GM21576 (cell line): ENCODE data around the gene RAP1A.
A peak's percentile ranks its signal among the peaks of the same experiment; 100 is the strongest.

Experiments used
- ATAC-seq: cut with Tn5 transposase; IDR thresholded peaks from one replicate; pipeline ENCODE4 v1.9.1; 2021; ENCODE audit warnings: mild to moderate bottlenecking, moderate library complexity; ENCODE audit not compliant: unreplicated experiment

The RAP1A gene

GRCh38 chr1:111619635-111620440 lies at the start of gene RAP1A:
Gene RAP1A (plus strand): TSS chr1:111619789. CDS start chr1:111691361, 71,572 bp downstream.
- ATAC-seq, result peak; percentile 45

- no peak for ATAC-seq
These were observed 49.7 kb upstream of the RAP1A start for GRCh38 chr1:111569913-111570312.

DNA sequence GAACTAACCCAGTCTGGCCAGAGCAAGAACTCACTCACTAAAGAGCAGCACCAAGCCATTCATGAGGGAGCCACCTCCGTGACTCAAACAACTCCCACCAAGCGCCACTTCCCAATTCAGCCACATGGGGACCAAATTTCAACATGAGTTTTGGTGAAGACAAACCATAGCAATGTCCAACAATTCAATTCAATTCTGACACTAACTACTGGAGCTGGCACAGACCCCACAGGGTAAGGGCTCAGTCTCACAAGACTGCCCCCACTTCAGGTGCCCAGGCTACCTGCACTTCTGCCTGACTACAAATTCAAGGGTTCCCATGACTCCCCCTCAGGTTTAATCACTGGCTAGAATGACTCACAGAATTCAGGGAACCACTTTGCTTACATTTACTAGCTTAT lies 48.8 kb upstream of the RAP1A start:
- no peak for ATAC-seq

DNA sequence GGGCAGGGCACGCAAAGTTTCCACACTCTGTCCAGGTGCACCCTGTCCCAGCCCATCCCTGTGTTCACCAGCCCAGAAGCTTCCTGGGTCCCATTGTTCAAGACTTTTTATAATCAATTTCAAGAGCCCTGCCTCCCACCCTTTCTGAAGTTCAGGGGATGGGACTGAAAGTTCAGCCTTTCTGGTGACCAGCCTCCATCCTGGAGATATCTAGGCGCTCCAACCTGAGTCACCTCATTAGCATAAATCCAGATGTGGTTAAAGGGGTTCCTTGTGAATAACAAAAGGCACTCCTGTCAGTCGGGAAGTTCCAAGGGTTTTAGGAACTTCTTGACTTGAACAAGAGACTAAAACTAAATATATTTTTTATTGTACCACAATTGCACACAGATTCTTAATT lies 48.4 kb upstream of the RAP1A start:
- no peak for ATAC-seq

- ATAC-seq, result no peak
These were observed 47.6 kb upstream of the RAP1A start for GRCh38 chr1:111571987-111572386.

DNA sequence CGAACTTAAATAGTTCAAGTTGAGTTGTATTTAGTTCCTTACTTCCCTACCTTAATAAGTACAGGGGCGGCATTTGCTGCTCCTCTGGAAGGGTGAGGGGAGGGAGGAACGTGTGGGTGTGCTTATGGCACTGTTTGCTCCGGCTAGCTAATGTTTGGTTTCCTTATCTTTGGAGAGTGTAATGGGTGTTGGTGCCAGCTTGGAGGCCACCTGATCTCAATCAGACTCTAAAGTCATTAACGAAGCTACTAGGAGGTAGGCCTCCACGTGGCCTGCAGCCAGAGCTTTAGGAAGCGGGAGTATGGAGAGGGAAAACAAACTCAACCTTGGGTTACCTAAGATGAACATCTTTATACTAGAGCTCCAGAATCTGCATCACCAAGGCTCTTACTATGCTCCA lies 43.0 kb upstream of the RAP1A start:
- no peak for ATAC-seq

- ATAC-seq, result no peak
These were observed 41.8 kb upstream of the RAP1A start for GRCh38 chr1:111577814-111578213.

GRCh38 chr1:111581166-111581565 lies 38.4 kb upstream of the RAP1A start:
- no peak for ATAC-seq

DNA sequence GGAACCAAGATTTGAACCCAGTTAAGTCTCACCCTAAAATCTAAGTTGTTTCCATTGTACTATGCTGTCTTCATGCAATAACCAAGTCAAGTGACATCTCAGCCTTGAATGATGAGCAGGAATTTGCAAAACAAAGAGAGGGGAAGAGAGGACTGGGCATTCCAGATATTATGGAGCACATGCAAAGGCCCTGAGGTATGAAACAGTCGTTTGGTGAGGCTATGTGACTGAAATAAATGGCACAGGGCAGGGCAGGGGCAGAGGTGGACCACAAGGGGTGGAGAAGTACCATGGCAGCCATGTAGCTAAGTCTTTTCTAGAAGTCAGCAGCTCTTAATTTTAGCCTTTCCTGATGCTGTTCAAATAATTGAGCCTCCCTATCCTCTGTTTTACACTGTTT lies 37.6 kb upstream of the RAP1A start:
- no peak for ATAC-seq

GRCh38 chr1:111582644-111583618 lies 36.7 kb upstream of the RAP1A start:
- ATAC-seq, result no peak

- ATAC-seq, result no peak
These were observed 34.0 kb upstream of the RAP1A start for GRCh38 chr1:111585447-111586086.

DNA sequence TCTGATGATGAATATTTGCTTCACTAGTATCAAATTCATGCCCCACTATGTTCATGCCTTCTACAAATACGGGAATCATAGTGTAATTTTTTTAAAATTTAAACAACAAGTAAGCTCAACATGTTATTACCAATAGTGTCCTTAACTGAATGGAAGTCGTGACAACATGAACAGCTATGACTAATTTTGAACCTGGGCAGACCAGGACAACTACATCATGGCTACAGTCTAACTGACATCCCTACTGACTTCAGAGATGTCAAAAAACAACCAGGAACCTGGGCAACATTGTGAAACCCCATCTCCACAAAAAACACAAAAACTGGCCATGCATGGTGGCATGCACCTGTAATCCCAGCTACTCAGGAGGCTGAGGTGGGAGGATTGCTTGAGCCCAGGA lies 33.5 kb upstream of the RAP1A start:
- no peak for ATAC-seq

- ATAC-seq, result no peak
These were observed 31.9 kb upstream of the RAP1A start for GRCh38 chr1:111587509-111588174.

GRCh38 chr1:111591937-111592336 lies 27.7 kb upstream of the RAP1A start:
- no peak for ATAC-seq

GRCh38 chr1:111592389-111593361 lies 26.9 kb upstream of the RAP1A start:
- ATAC-seq, result peak; percentile 80

GRCh38 chr1:111593403-111594305 lies 25.9 kb upstream of the RAP1A start:
- ATAC-seq, result no peak

DNA sequence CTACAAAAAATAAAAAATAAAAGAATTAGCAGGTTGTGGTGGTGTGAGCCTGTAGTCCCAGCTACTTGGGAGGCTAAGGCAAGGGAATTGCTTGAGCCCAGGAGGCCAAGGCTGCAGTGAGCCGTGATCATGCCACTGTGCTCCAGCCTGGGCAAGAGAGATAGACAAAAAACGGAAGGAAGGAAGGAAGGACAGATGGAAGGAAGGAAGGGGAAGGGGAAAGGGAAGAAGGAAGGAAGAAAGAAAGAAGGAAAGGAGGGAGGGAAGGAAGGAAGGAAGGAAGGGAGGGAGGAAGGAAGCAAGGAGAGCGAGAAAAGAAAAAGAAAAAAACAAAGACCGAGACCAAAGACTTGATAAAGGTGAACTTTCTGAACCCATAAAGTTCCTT lies 25.3 kb upstream of the RAP1A start:
- ATAC-seq, result no peak

GRCh38 chr1:111595807-111596206 lies 23.8 kb upstream of the RAP1A start:
- ATAC-seq, result no peak

DNA sequence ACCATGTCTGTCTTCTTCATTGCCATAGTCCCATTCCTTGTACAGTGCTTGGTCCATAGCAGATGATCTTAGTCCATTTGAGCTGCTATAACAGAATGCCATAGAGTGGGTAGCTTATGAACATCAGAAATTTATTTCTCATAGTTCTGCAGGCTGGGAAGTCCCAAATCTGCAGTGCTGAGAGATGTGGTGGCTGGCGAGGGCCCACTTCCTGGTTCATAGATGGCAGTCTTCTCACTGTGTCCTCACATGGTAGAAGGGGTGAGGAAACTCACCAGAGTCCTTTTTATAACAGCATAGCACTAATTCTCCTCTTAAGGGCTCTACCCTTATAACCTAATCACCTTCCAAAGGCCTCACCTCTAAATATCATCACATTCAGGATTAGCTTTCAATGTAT lies 23.1 kb upstream of the RAP1A start:
- no peak for ATAC-seq
